Stimulated activated CD8-positive, alpha-beta memory T cell treated with anti-CD3 and anti-CD28 coated beads, Interleukin-2, amount 100 ng/mL, for 48 hours (primary cell): ENCODE measurements around the gene TXLNG.
A peak's percentile ranks its signal among the peaks of the same experiment; 100 is the strongest.
"Not testable (repeated sequence)": the region's sequence is repeated elsewhere in the genome, so short reads cannot be mapped to it uniquely, and the experiment has no call there.

ENCODE experiments used
- DNase-seq, 2 donors: peaks; one replicate each; pipeline ENCODE4 v3.0.0-alpha.2; 2020; ENCODE audit warnings: low read depth in 2 of 2

Gene TXLNG

GRCh38 chrX:16786139-16786790, at the start of gene TXLNG:
Gene TXLNG, plus strand, starts transcription at chrX:16786466. Its CDS starts 22 bp downstream, at chrX:16786488.
- peak; percentile 87 to 95 for DNase-seq

GRCh38 chrX:16737024-16737423, 49.2 kb upstream of the TXLNG start:
- no peak for DNase-seq

- no peak for DNase-seq
These were observed 46.7 kb upstream of the TXLNG start for GRCh38 chrX:16739574-16739973.

GRCh38 chrX:16743604-16744325, 42.5 kb upstream of the TXLNG start:
- no peak for DNase-seq

- no peak for DNase-seq
These were observed 41.2 kb upstream of the TXLNG start for GRCh38 chrX:16745102-16745501.

GRCh38 chrX:16745659-16746058, 40.6 kb upstream of the TXLNG start:
- DNase-seq, result no peak

GRCh38 chrX:16748425-16748824, 37.8 kb upstream of the TXLNG start:
- DNase-seq, result no peak

GRCh38 chrX:16750136-16750535, 36.1 kb upstream of the TXLNG start:
- DNase-seq, result no peak

GRCh38 chrX:16754019-16754418, 32.2 kb upstream of the TXLNG start:
- DNase-seq, result no peak

- no peak for DNase-seq
These were observed 29.5 kb upstream of the TXLNG start for GRCh38 chrX:16756724-16757123.

GRCh38 chrX:16761500-16761899, 24.8 kb upstream of the TXLNG start:
- not testable (repeated sequence) for DNase-seq

GRCh38 chrX:16762579-16762978, 23.7 kb upstream of the TXLNG start:
- no peak for DNase-seq

- DNase-seq, result no peak
These were observed 20.7 kb upstream of the TXLNG start for GRCh38 chrX:16765594-16765993.

- no peak for DNase-seq
These were observed 15.2 kb upstream of the TXLNG start for GRCh38 chrX:16770970-16771482.

- DNase-seq, result no peak
These were observed 14.5 kb upstream of the TXLNG start for GRCh38 chrX:16771483-16772398.

GRCh38 chrX:16772460-16772859, 13.8 kb upstream of the TXLNG start:
- DNase-seq, result no peak

GRCh38 chrX:16774746-16775145, 11.5 kb upstream of the TXLNG start:
- DNase-seq, result no peak

GRCh38 chrX:16778545-16778944, 7.7 kb upstream of the TXLNG start:
- no peak for DNase-seq

- no peak for DNase-seq
These were observed 7.3 kb upstream of the TXLNG start for GRCh38 chrX:16778993-16779392.

GRCh38 chrX:16779815-16780214, 6.5 kb upstream of the TXLNG start:
- DNase-seq, result not testable (repeated sequence)

- no peak for DNase-seq
These were observed 2.8 kb upstream of the TXLNG start for GRCh38 chrX:16783452-16783851.

- DNase-seq, result not testable (repeated sequence)
These were observed 1.8 kb upstream of the TXLNG start for GRCh38 chrX:16784440-16784839.
